ENCODE results near the gene TNKS1BP1. TPM values are rescaled to one million over a fixed set of nuclear protein-coding genes. Genes with fewer than 3 reads are reported as not detected.
A peak's percentile ranks its signal among the peaks of the same experiment; 100 is the strongest.

Gene TNKS1BP1
- total RNA-seq, 4 donors from 2014 or later: 74.3 to 122 (median 119) TPM

- 87 to 100% methylated on average over 1 to 22 of the region's 22 CpGs for WGBS, 2 donors (ENCODE audit: low coverage in 1 of 2)
- DNase-seq: no peak
- Histone ChIP-seq H3K36me3 (peaks cover 0 to 20% (median 7%) of the 10 kb centered on the region in 4 donors), H3K27me3 (no peaks in the 10 kb centered on the region), H3K4me1 (peaks cover 17 to 73% (median 51%) of the 10 kb centered on the region in 4 donors), H3K9me3 (no peaks in the 10 kb centered on the region), H3K27ac (peak overlapping the region in 3 of 4 donors; percentile 92 to 98 (median 97)), H3K4me3 (no peak overlapping the region)
- TF ChIP-seq CTCF (IDR thresholded peaks at IDR 0.05): no peak
- TF ChIP-seq EP300 (IDR thresholded peaks at IDR 0.05; ENCODE audit: low read depth): no peak
- TF ChIP-seq POLR2AphosphoS5 (IDR thresholded peaks at IDR 0.05): no peak
- no peak for TF ChIP-seq POLR2A (IDR thresholded peaks at IDR 0.05)
- in situ Hi-C loops (cut with MboI; ENCODE audit: low pct_ligation_motif_present in 1 of 4, low pct_unique_long_range_greater_than_20kb in 1 of 4, low sequenced_read_pairs in 3 of 4): no loop called here
- intact Hi-C loops (cut with DNase I; ENCODE audit: low total_unique reads): loop anchor here (10.0 kb wide), 1 partner anchor 345 kb away; the partner anchor contains the start of gene ZDHHC5
These were observed 4.6 kb downstream of the TNKS1BP1 start for GRCh38 chr11:57320067-57320718.

- H3K27ac ChIP-seq: peak overlapping the region; percentile 46 to 57 (median 53)
- peaks cover 0 to 20% (median 7%) of the 10 kb centered on the region in 4 donors for H3K36me3 ChIP-seq
- in situ Hi-C loops (cut with MboI; ENCODE audit: low pct_ligation_motif_present in 1 of 4, low pct_unique_long_range_greater_than_20kb in 1 of 4, low sequenced_read_pairs in 3 of 4): no loop called here
- 58% methylated on average over 2 of the region's 2 CpGs; no CpG with 5 or more reads in 1 of the 2 donors for WGBS, 2 donors (ENCODE audit: low coverage in 1 of 2)
- no peak overlapping the region for H3K4me3 ChIP-seq
- TF ChIP-seq CTCF (IDR thresholded peaks at IDR 0.05) (no peak), POLR2AphosphoS5 (IDR thresholded peaks at IDR 0.05) (peak in 2 of 3 donors; percentile 23 to 27), EP300 (IDR thresholded peaks at IDR 0.05; ENCODE audit: low read depth) (no peak)
- intact Hi-C loops (cut with DNase I; ENCODE audit: low total_unique reads): no loop called here
- H3K4me1 ChIP-seq: peaks cover 17 to 69% (median 45%) of the 10 kb centered on the region in 4 donors
- H3K9me3 ChIP-seq: no peaks in the 10 kb centered on the region
- no peak for DNase-seq
- no peaks in the 10 kb centered on the region for H3K27me3 ChIP-seq
These were observed 6.6 kb downstream of the TNKS1BP1 start for GRCh38 chr11:57318178-57318577.

DNA sequence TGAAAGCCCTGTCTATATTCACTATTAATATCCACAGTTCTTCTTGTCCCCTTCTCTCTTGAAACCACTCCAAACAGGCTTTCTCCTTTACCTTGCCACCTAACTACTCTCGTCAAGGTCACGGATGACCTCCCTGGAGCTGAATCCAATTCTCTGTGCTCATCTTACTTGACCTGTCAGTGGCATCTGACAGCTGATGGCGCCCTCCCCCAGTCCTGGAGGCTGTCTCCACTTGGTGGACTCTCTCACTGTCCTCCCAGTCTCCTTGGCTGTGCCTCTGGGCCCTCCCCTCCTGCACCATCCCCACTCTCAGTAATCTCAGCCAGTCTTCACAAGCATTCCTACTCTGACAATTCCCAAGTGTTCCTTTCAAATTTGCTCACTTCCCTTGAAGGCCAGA is 8.7 kb downstream of the TNKS1BP1 start:
- Histone ChIP-seq H3K27ac (peak overlapping the region in 3 of 4 donors; percentile 17 to 36 (median 20)), H3K9me3 (no peaks in the 10 kb centered on the region), H3K36me3 (peaks cover 0 to 20% (median 7%) of the 10 kb centered on the region in 4 donors), H3K27me3 (no peaks in the 10 kb centered on the region), H3K4me1 (peaks cover 17 to 68% (median 43%) of the 10 kb centered on the region in 4 donors), H3K4me3 (no peak overlapping the region)
- 66 to 86% methylated on average over 2 to 3 of the region's 3 CpGs for WGBS, 2 donors (ENCODE audit: low coverage in 1 of 2)
- in situ Hi-C loops (cut with MboI; ENCODE audit: low pct_ligation_motif_present in 1 of 4, low pct_unique_long_range_greater_than_20kb in 1 of 4, low sequenced_read_pairs in 3 of 4) (no loop called here), intact Hi-C loops (cut with DNase I; ENCODE audit: low total_unique reads) (no loop called here)
- TF ChIP-seq CTCF (IDR thresholded peaks at IDR 0.05): no peak
- no peak for TF ChIP-seq POLR2AphosphoS5 (IDR thresholded peaks at IDR 0.05)
- no peak for TF ChIP-seq EP300 (IDR thresholded peaks at IDR 0.05; ENCODE audit: low read depth)
- TF ChIP-seq POLR2A (IDR thresholded peaks at IDR 0.05): no peak
- no peak for DNase-seq

DNA sequence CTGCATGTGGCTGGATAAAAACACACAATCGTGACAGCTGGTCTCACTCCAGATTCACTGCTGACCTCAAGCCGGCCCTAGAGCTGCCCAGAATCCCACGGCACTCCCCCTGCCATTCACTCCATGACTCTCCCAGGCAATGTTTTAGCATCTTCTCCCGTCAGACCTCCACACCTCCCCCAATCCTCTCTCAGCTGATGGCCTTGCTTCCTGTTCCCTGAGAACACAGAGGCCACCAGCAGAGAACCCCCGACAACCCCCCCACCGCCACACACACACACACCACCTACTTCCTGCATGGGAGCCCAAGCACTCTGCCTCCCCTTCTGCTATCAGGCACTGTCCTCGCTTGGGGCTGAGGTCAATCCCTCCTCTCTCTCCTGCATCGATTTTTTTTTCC is 9.3 kb downstream of the TNKS1BP1 start:
- WGBS, 2 donors (ENCODE audit: low coverage in 1 of 2): 54 to 58% methylated on average over 2 to 8 of the region's 8 CpGs
- in situ Hi-C loops (cut with MboI; ENCODE audit: low pct_ligation_motif_present in 1 of 4, low pct_unique_long_range_greater_than_20kb in 1 of 4, low sequenced_read_pairs in 3 of 4): no loop called here

More for the DNA sequence above, 9.3 kb downstream of the TNKS1BP1 start:
- Histone ChIP-seq H3K4me1 (peaks cover 20 to 68% (median 44%) of the 10 kb centered on the region in 4 donors), H3K27ac (peak overlapping the region in 3 of 4 donors; percentile 17 to 36 (median 20)), H3K9me3 (no peaks in the 10 kb centered on the region), H3K4me3 (no peak overlapping the region), H3K36me3 (peaks cover 0 to 20% (median 7%) of the 10 kb centered on the region in 4 donors), H3K27me3 (no peaks in the 10 kb centered on the region)
- intact Hi-C loops (cut with DNase I; ENCODE audit: low total_unique reads): no loop called here
- TF ChIP-seq POLR2AphosphoS5 (IDR thresholded peaks at IDR 0.05): no peak
- no peak for TF ChIP-seq POLR2A (IDR thresholded peaks at IDR 0.05)
- TF ChIP-seq CTCF (IDR thresholded peaks at IDR 0.05): no peak
- no peak for TF ChIP-seq EP300 (IDR thresholded peaks at IDR 0.05; ENCODE audit: low read depth)
- peak; percentile 7 for DNase-seq

Data from transverse colon (tissue), 4 donors.